IPS-NIHi7 (cell line): ENCODE measurements around the gene SHF.
"Not testable (repeated sequence)": the region's sequence is repeated elsewhere in the genome, so short reads cannot be mapped to it uniquely, and the experiment has no call there.

Source experiments
- DNase-seq: peaks from one replicate; pipeline ENCODE4 v3.0.0; 2012; ENCODE audit warnings: mixed read lengths; ENCODE audit errors: extremely low spot score

Gene SHF

GRCh38 chr15:45187894-45188830, at the start of gene SHF:
Gene SHF, minus strand, starts transcription at chr15:45187966. Its CDS starts 15 bp downstream, at chr15:45187951.
- peak; percentile 80 for DNase-seq

GRCh38 chr15:45236806-45237205, 49.0 kb upstream of the SHF start:
- not testable (repeated sequence) for DNase-seq

GRCh38 chr15:45234562-45235235, 46.9 kb upstream of the SHF start:
- no peak for DNase-seq

- no peak for DNase-seq
These were observed 44.2 kb upstream of the SHF start for GRCh38 chr15:45231864-45232562.

GRCh38 chr15:45231132-45231531, 43.4 kb upstream of the SHF start:
- no peak for DNase-seq

- no peak for DNase-seq
These were observed 42.6 kb upstream of the SHF start for GRCh38 chr15:45230245-45230965.

- DNase-seq: no peak
These were observed 41.2 kb upstream of the SHF start for GRCh38 chr15:45228931-45229330.

GRCh38 chr15:45225506-45226273, 37.9 kb upstream of the SHF start:
- DNase-seq: peak; percentile 26

- peak; percentile 42 for DNase-seq
These were observed 37.0 kb upstream of the SHF start for GRCh38 chr15:45224621-45225217.

GRCh38 chr15:45221967-45222366, 34.2 kb upstream of the SHF start:
- DNase-seq: no peak

- no peak for DNase-seq
These were observed 33.4 kb upstream of the SHF start for GRCh38 chr15:45221053-45221599.

- DNase-seq: no peak
These were observed 24.7 kb upstream of the SHF start for GRCh38 chr15:45212493-45212892.

- DNase-seq: peak; percentile 79
These were observed 17.4 kb upstream of the SHF start for GRCh38 chr15:45205192-45205591.

GRCh38 chr15:45203182-45203581, 15.4 kb upstream of the SHF start:
- no peak for DNase-seq

GRCh38 chr15:45201869-45202268, 14.1 kb upstream of the SHF start:
- no peak for DNase-seq

- no peak for DNase-seq
These were observed 13.7 kb upstream of the SHF start for GRCh38 chr15:45201557-45201859.

- DNase-seq: peak; percentile 46
These were observed 13.2 kb upstream of the SHF start for GRCh38 chr15:45200799-45201556.

GRCh38 chr15:45200001-45200798, 12.4 kb upstream of the SHF start:
- DNase-seq: peak; percentile 61
